IMR-90 (cell line): ENCODE results near the gene CLNK. TPM values are rescaled to one million over a fixed set of nuclear protein-coding genes. Genes with fewer than 3 reads are reported as not detected.

Source experiments
- ATAC-seq: fragments of 200-7000 bp; cut with Tn5 transposase; 2 replicates; pipeline ENCODE4 v1.9.1; 2020; ENCODE audit warnings: low read depth, mild to moderate bottlenecking, moderate library complexity
- BruUV-seq: library from RNA; stranded (reverse); fragments of 400-500 nt; replicated peaks from 2 replicates; lab custom pipeline; 2021; lab: Mats Ljungman, UMichigan
- CTCF ChIA-PET: fragments of 300-600 bp; formaldehyde crosslinking; extraction: SDS; loops from one replicate; lab custom pipeline; 2021; ENCODE audit warnings: antibody characterized with exemption; lab: Yijun Ruan, JAX
- POLR2A ChIA-PET: fragments of 300-600 bp; sonication (Branson Sonifier 250); formaldehyde crosslinking; loops from one replicate; lab custom pipeline; 2022; ENCODE audit warnings: antibody characterized with exemption; ENCODE audit not compliant: unreplicated experiment; lab: Charles Lee
- DNase-seq: peaks from one replicate; pipeline ENCODE4 v3.0.0; 2013
- H2AFZ ChIP-seq: replicated peaks from 2 replicates; pipeline ENCODE3; 2013; ENCODE audit warnings: low read length, mild to moderate bottlenecking; ENCODE audit not compliant: poor library complexity
- H2AK5ac ChIP-seq: 2 replicates; pipeline ENCODE4 v1.6.1; 2013; ENCODE audit warnings: low read depth, low read length, inconsistent platforms
- H2AK9ac ChIP-seq: replicated peaks from 2 replicates; pipeline ENCODE3; 2013; ENCODE audit warnings: mild to moderate bottlenecking, low read depth, low read length, moderate library complexity; ENCODE audit not compliant: poor library complexity
- H2BK120ac ChIP-seq: 2 replicates; pipeline ENCODE4 v1.6.1; 2013; ENCODE audit warnings: low read depth, low read length, inconsistent platforms
- H2BK15ac ChIP-seq: 3 replicates; pipeline ENCODE4 v1.6.1; 2013; ENCODE audit warnings: low read depth, low read length, inconsistent platforms
- H2BK20ac ChIP-seq: 2 replicates; pipeline ENCODE4 v1.6.1; 2013; ENCODE audit warnings: low read depth, mild to moderate bottlenecking, inconsistent platforms, low read length, moderate library complexity
- H2BK5ac ChIP-seq: 2 replicates; pipeline ENCODE4 v1.6.1; 2013; ENCODE audit warnings: mild to moderate bottlenecking, low read depth, low read length, inconsistent platforms; ENCODE audit not compliant: poor library complexity, severe bottlenecking
- H3K14ac ChIP-seq: replicated peaks from 2 replicates; pipeline ENCODE4 v1.6.1; 2013; ENCODE audit warnings: low read depth, low read length, inconsistent platforms
- H3K18ac ChIP-seq: 2 replicates; pipeline ENCODE4 v1.6.1; 2013; ENCODE audit warnings: low read depth, low read length, control low read depth
- H3K23ac ChIP-seq: 2 replicates; pipeline ENCODE4 v1.6.1; 2013; ENCODE audit warnings: low read depth, low read length, inconsistent platforms
- H3K27ac ChIP-seq: 2 replicates; pipeline ENCODE4 v1.5.1; 2013; ENCODE audit warnings: mild to moderate bottlenecking, control low read depth, low read length; ENCODE audit not compliant: insufficient read depth
- H3K27me3 ChIP-seq: 2 replicates; pipeline ENCODE4 v1.6.1; 2013; ENCODE audit warnings: low read length; ENCODE audit not compliant: control insufficient read depth, insufficient read depth
- H3K36me3 ChIP-seq: 2 replicates; pipeline ENCODE4 v1.6.1; 2013; ENCODE audit warnings: low read length, mixed read lengths; ENCODE audit not compliant: control insufficient read depth, insufficient read depth
- H3K4ac ChIP-seq: 2 replicates; pipeline ENCODE4 v1.6.1; 2013; ENCODE audit warnings: low read depth, low read length, inconsistent platforms
- H3K4me1 ChIP-seq: 2 replicates; pipeline ENCODE4 v1.6.1; 2013; ENCODE audit warnings: low read length, mixed read lengths; ENCODE audit not compliant: control insufficient read depth, insufficient read depth
- H3K4me2 ChIP-seq: 2 replicates; pipeline ENCODE4 v1.6.1; 2013; ENCODE audit warnings: low read depth, mild to moderate bottlenecking, control low read depth, low read length, moderate library complexity
- H3K4me3 ChIP-seq: 2 replicates; pipeline ENCODE4 v1.5.1; 2013; ENCODE audit warnings: low read depth, mild to moderate bottlenecking, control low read depth, low read length, moderate library complexity; ENCODE audit not compliant: insufficient read depth
- H3K56ac ChIP-seq: 2 replicates; pipeline ENCODE4 v1.6.1; 2013; ENCODE audit warnings: low read length, inconsistent platforms; ENCODE audit not compliant: insufficient read depth; ENCODE audit errors: extremely low read depth
- H3K79me1 ChIP-seq, 2 experiments: 2 replicates each; pipeline ENCODE4 v1.6.1; 2013; ENCODE audit warnings: low read length in 2 of 2, inconsistent platforms in 1 of 2, low read depth in 1 of 2
- H3K9ac ChIP-seq: 2 replicates; pipeline ENCODE4 v1.6.1; 2013; ENCODE audit warnings: low read depth, low read length, control low read depth
- H3K9me1 ChIP-seq: 2 replicates; pipeline ENCODE4 v1.6.1; 2013; ENCODE audit warnings: low read length, inconsistent platforms; ENCODE audit not compliant: insufficient read depth
- H3K9me3 ChIP-seq: 2 replicates; pipeline ENCODE4 v1.6.1; 2013; ENCODE audit warnings: low read length; ENCODE audit not compliant: control insufficient read depth, insufficient read depth
- H4K20me1 ChIP-seq: 2 replicates; pipeline ENCODE4 v1.6.1; 2013; ENCODE audit warnings: low read length, inconsistent platforms; ENCODE audit not compliant: insufficient read depth
- H4K5ac ChIP-seq: 2 replicates; pipeline ENCODE4 v1.6.1; 2013; ENCODE audit warnings: mild to moderate bottlenecking, low read depth, low read length, control low read depth
- H4K8ac ChIP-seq, 2 experiments: 2 replicates each; pipeline ENCODE4 v1.6.1; 2013; ENCODE audit warnings: low read depth in 2 of 2, low read length in 2 of 2, control low read depth in 1 of 2, inconsistent platforms in 1 of 2
- H4K91ac ChIP-seq: 2 replicates; pipeline ENCODE4 v1.6.1; 2013; ENCODE audit warnings: low read depth, low read length, inconsistent platforms; ENCODE audit not compliant: insufficient read depth
- CEBPB ChIP-seq: IDR thresholded peaks from 2 replicates; pipeline ENCODE4 v1.6.1; 2012; ENCODE audit warnings: low read depth, low read length, improper control_type of control experiment
- WGBS, 2 experiments: methylation state at CpG; one replicate each; pipeline versions ENCODE4 v1.1.5 to v1.1.7; 2013; ENCODE audit warnings: missing lambda C conversion rate in 2 of 2; ENCODE audit not compliant: insufficient read length in 1 of 2; ENCODE audit errors: extremely low coverage in 2 of 2; 5-methylcytosine and 5-hydroxymethylcytosine counted together
- dilution Hi-C: fragments of 300-500 bp; cut with HindIII; formaldehyde crosslinking; loops from one replicate; pipeline ENCODE4 v1.14.3; 2018; ENCODE audit warnings: low sequenced_read_pairs; ENCODE audit not compliant: unreplicated experiment
- in situ Hi-C: fragments of 300-500 bp; cut with MboI; formaldehyde crosslinking; loops from 3 replicates; pipeline ENCODE4 v1.14.3; 2019; ENCODE audit warnings: low sequenced_read_pairs, inconsistent platforms, mixed read lengths
- intact Hi-C: fragments of 100-400 bp; cut with micrococcal nuclease; formaldehyde crosslinking; loops from 2 replicates; pipeline ENCODE4 v1.10.0; 2022
- polyA plus RNA-seq, 3 experiments: library from polyadenylated mRNA; depleted of rRNA; stranded (reverse); fragments of >200 nt; gene quantifications; 2 replicates each; pipeline ENCODE4 v1.2.3, GENCODE V29; 2012; ENCODE audit warnings: low replicate concordance in 1 of 3
- total RNA-seq: library from RNA; depleted of rRNA; stranded (reverse); fragments of >200 nt; gene quantifications from 2 replicates; pipeline ENCODE4 v1.2.3, GENCODE V29; 2012

CLNK gene
- total and polyA plus RNA-seq, 2 of the 4 experiments (the other 2 are of a cell fraction) = not detected

GRCh38 chr4:10731690-10732089 lies 47.1 kb upstream of the CLNK start:
- no peak overlapping the region for H2BK120ac ChIP-seq
- no peak overlapping the region for H3K14ac ChIP-seq
- H2AFZ ChIP-seq = no peak overlapping the region
- H2BK20ac ChIP-seq = no peak overlapping the region
- H3K18ac ChIP-seq = no peak overlapping the region
- no peak overlapping the region for H2BK5ac ChIP-seq
- H2AK9ac ChIP-seq = no peak overlapping the region
- H4K8ac ChIP-seq = no peak overlapping the region
- ChIA-PET CTCF (no interaction called here), POLR2A (no interaction called here)
- no peak overlapping the region for H3K9ac ChIP-seq
- H4K91ac ChIP-seq = no peak overlapping the region
- H3K9me1 ChIP-seq = no peaks in the 10 kb centered on the region
- H4K20me1 ChIP-seq = no peaks in the 10 kb centered on the region
- TF ChIP-seq CEBPB = no peak
- no peak overlapping the region for H4K5ac ChIP-seq
- no peak overlapping the region for H3K56ac ChIP-seq
- no peak overlapping the region for H3K23ac ChIP-seq
- dilution Hi-C loops (no loop called here), intact Hi-C loops (no loop called here), in situ Hi-C loops (no loop called here)
- ATAC-seq (no peak), DNase-seq (no peak)
- H2AK5ac ChIP-seq = no peak overlapping the region
- no peak overlapping the region for H3K4me2 ChIP-seq
- H3K36me3 ChIP-seq = no peaks in the 10 kb centered on the region
- no peak overlapping the region for H2BK15ac ChIP-seq
- H3K4me3 ChIP-seq = no peak overlapping the region
- H3K4me1 ChIP-seq = no peaks in the 10 kb centered on the region
- no peaks in the 10 kb centered on the region for H3K79me1 ChIP-seq
- no peaks in the 10 kb centered on the region for H3K9me3 ChIP-seq
- BruUV-seq = no TSS peak
- peaks cover 2% of the 10 kb centered on the region for H3K27me3 ChIP-seq
- no peak overlapping the region for H3K27ac ChIP-seq
- WGBS, 2 experiments = 50% methylated on average over 2 of the region's 3 CpGs; no CpG with 5 or more reads in 1 of the 2 experiments
- H3K4ac ChIP-seq = no peak overlapping the region
